ENCODE data around the gene STK32C.

STK32C gene

GRCh38 chr10:132242103-132242840, 65.5 kb downstream of the STK32C start:
- DNase-seq, result no peak

GRCh38 chr10:132241496-132241895, 66.3 kb downstream of the STK32C start:
- DNase-seq, result no peak

GRCh38 chr10:132241086-132241485, 66.7 kb downstream of the STK32C start:
- DNase-seq, result no peak

GRCh38 chr10:132240581-132240980, 67.2 kb downstream of the STK32C start:
- DNase-seq, result no peak

GRCh38 chr10:132240156-132240555, 67.6 kb downstream of the STK32C start:
- DNase-seq, result no peak

GRCh38 chr10:132239126-132240031, 68.4 kb downstream of the STK32C start:
- DNase-seq, result no peak

DNA sequence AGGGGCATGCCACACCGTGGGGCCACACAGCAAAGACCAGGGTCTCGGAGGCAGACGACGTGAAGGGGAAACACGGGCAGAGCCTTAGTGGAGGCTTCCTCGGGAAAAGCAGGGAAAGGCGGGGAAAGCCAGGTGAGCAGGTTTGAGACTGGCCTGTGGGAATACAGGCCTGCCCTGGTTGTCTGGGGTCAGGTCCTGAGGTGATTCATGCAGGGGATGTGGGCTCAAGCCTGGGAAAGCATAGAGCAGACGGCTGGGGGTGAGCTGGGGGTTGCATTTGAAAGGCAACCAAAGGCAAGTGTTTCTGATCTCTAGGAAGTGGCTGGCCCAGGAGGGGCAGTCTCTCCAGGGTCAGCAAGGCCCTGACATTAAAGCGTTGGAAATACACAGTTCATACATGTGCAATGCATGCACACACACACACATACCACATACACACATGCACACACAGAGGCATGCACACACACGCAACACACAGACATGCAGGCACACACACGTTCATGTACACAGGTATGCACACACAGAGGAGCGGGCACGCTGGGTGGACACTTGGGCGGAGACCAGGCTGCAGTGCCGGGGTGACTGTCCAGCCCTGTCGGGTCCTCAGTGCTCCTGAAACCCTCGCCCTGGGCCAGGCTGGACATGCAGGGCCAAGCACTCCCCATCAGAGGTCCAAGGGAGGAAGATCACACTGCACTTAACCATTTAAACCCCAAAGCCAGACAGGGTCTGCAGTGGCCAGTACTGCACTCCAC, 69.2 kb downstream of the STK32C start:
- no peak for DNase-seq

DNA sequence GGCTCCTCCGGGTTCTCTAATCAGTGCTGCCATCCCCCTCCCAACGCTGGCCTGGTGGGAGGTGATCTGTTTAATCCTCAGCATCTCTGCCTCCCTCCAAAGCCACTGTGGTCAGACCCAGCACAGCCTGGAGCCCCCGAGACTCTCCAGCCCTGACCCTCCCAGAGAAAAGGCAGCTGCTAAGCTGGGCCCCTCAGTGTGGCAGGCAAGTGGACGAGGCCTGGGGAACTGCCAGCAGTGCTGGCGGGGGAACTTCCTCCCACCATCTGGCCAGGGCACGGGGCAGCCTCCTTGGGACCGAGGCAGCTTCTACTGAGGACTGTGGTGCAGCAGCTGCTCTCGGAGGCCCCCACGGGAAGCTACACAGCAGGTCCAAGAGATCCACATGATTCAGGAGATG, 69.9 kb downstream of the STK32C start:
- DNase-seq, result no peak

DNA sequence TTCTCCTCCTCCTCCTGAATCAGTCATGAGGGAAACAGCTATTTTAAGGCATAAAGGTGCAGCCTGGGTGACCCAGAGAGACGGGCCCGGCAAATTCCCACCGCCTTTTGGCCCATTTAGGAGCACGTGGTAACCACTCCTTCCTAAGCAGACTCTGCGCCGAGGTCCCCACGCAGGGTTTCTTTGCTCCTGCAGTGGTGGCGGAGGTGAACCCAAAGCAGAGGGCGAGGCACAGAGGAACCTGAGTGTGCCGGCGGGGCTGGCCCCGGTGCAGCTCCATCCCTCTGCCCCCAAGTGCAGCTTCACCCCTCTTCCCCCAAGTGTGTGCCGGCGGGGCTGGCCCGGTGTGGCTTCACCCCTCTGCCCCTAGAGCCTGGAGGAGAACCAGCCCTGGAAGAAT, 70.4 kb downstream of the STK32C start:
- DNase-seq, result no peak

DNA sequence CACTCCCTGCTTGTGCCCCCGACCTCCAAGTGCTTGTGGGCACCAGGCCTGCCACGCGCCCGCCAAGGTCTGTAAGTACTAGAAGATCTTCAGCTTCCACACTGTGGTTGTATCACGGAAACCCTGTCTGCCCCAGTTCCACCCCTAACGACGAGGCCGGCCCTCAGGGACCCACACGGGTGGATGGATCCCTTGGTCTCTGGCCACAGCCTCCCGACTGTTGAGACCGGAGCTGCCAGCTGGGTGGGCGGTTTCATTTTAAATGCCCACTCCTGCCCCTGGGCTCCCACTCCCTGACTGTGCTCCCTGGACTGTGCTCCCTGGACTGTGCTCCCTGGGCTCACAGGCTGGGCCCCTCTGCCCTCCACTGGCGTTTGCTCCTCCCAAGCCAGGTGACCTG, 70.9 kb downstream of the STK32C start:
- no peak for DNase-seq

DNA sequence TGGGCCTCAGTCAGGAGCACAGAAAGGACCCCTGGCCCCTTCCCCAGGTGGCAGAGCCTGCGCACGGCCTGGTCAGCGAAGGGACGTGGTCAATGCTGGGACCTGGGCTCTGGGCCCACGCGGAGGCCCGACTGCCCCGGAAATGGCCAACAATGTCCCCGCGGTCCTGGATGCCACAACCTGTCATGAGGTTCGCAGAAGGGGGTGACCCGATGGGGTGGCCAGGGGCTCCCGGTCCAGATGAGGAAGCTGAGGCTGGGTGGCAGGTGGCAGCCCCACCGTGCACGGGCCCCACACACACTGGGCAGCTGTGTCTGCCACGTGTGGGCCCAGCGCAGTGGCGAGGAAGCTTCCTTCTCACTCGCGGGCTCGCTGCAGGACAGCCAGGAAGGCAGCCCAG, 71.6 kb downstream of the STK32C start:
- DNase-seq, result no peak

- DNase-seq, result no peak
These were observed 72.9 kb downstream of the STK32C start for GRCh38 chr10:132234860-132235259.

GRCh38 chr10:132233501-132234085, 74.2 kb downstream of the STK32C start:
- DNase-seq, result no peak

GRCh38 chr10:132232981-132233380, 74.8 kb downstream of the STK32C start:
- no peak for DNase-seq

DNA sequence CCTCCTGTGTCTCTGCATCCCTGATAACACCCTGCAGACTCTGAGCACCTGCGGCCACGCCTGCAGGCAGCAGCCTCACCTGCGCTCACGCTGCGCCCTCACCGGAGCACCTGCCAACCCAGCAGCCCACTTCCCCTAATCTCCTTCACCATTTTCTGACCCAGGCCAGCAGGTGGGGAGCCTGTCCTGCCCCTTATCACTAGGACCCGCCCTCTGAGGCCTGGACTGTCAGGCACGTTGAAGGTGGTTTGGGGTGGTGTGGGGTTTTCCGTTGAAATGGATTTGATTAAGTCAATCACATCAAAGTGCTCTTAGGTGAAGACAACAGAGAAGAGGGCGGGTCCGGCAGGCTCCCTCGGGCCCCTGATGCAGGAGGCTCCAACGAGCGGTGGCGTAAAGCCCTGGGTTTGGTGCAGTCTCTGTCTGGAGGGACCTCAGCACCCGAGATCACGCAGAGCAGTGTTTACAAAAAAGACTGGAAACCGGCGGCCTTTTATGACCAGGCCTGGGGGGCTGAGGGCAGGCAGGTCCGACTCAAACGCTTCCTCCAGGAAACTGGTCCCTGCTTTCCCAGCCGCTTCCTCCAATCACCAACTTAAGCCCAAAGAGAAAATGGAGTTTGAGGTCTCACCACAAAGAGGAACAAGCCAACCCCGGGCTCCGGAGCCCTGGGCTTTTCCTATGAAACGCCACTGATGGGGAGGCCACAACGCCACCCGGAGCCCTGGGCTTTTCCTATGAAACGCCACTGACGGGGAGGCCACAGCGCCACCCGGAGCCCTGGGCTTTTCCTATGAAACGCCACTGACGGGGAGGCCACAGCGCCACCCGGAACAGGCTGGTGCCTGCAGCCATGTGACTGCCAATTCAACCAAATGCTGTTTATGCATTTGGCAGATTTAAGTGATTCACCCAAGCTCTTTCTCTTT, 75.5 kb downstream of the STK32C start:
- DNase-seq, result peak; percentile 77

GRCh38 chr10:132231656-132232022, 76.1 kb downstream of the STK32C start:
- no peak for DNase-seq

GRCh38 chr10:132230557-132231210, 77.1 kb downstream of the STK32C start:
- no peak for DNase-seq

DNA sequence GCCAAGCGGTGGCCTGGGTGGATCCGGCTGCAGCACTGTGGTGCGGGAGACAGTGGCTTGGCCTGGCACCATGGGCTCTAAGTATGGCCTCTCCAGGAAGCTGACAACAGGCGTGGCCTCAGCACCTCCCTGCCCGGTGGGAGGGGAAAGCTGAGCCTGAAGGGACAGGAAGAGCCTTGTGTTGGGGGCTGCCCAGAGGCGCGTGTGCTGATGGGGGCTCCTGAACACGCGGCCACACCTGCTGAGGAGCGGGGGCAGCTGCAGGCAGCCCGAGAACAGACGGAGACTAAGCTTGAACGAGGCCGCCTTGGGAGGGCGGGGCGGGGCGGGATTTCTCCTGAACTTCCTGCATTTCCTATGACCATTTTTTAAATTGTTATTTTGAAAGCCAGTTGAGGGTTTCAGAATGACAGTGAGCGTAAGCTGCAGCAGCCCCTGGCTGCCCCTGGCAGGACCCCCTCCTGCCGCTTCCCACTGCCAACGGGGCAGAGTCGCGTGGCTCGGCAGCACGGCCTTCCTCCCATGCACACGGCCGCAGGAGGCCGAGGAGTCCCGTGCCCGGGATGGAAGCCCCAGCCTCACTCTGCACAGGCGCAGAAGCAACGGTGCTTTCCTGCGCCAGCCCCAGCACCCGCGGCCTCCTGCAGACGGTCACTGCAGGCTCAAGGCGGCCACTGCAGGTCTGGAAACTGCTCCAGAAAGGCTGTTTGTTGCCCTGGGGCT, 77.8 kb downstream of the STK32C start:
- DNase-seq, result peak; percentile 44

DNA sequence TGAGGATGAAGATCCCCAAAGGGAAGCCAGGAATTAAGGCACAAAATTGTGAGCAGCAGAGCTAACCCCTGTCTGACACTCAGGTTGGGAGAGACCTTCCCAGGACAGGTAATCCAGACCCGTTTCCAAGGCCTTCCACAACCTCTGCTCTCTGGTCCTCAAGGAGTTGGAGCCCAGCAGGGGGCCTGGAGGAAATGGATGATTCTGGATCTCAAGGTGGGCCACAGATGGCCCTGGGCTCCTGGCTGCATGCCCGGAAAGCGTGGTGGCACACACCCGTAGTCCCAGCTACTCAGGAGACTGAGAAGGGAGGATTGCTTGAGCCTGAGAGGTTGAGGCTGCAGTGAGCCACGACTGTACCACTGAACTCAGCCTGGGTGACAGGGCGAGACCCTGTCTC, 78.7 kb downstream of the STK32C start:
- no peak for DNase-seq

- no peak for DNase-seq
These were observed 79.1 kb downstream of the STK32C start for GRCh38 chr10:132228616-132229015.
